Measurements from ENCODE around the gene MYO5A. TPM values are rescaled to one million over a fixed set of nuclear protein-coding genes. Genes with fewer than 3 reads are reported as not detected.

The MYO5A gene
- polyA plus RNA-seq, 3 donors: 6.9 to 33.5 (median 16.6) TPM

DNA sequence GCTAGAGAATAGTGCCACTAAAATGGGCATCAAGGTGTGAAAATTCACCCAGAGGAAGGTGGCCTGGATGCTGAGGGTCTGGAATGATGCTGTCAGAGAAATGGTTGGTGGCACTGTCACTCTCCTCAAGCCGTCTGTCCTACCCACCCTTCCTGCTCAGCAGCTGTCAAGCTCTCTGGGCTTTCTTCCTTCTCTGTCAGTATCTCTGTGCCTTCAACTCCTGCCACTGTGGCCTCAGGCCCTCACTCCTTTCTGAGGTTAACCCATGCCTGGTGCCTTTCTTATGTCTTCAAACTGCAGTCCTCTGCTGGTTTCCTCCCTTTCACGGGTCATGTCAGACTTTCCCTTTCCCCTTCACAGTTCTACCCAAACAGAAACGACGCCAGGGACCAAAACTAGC is 237.5 kb downstream of the MYO5A start:
- H3K27me3 ChIP-seq (ENCODE audit: control insufficient read depth in 2 of 2, insufficient read depth in 2 of 2, low read length in 2 of 2): peaks cover 20 to 26% of the 10 kb centered on the region in 2 donors
- no CpG with 5 or more reads among the region's 4 CpGs for WGBS (ENCODE audit: insufficient coverage)
- no peak overlapping the region for H3K27ac ChIP-seq (ENCODE audit: low read depth in 1 of 2, low read length in 2 of 2)
- intact Hi-C loops (cut with micrococcal nuclease): no loop called here
- H2AFZ ChIP-seq (ENCODE audit: insufficient read depth, low read depth, low read length, poor library complexity, severe bottlenecking): no peak overlapping the region
- H3K9me3 ChIP-seq (replicated peaks in 1 of 2; ENCODE audit: control insufficient read depth in 1 of 2, insufficient read depth in 1 of 2, low read length in 2 of 2): no peaks in the 10 kb centered on the region
- H3K36me3 ChIP-seq (replicated peaks in 1 of 2; ENCODE audit: control insufficient read depth in 1 of 2, insufficient read depth in 2 of 2, low read length in 2 of 2): no peaks in the 10 kb centered on the region
- Mint-ChIP-seq H3K4me3 (no peak overlapping the region), H3K36me3 (no peaks in the 10 kb centered on the region), H3K27ac (no peak overlapping the region), H3K4me1 (peaks cover 29% of the 10 kb centered on the region), H3K9me3 (peaks cover 0 to 2% (median 0%) of the 10 kb centered on the region in 7 donors), H3K27me3 (ENCODE audit: low read depth in 3 of 3) (peaks cover 27 to 34% (median 33%) of the 10 kb centered on the region in 3 donors)
- H3K4me2 ChIP-seq (replicated peaks; ENCODE audit: extremely low read depth, low read length, poor library complexity, severe bottlenecking): no peak overlapping the region
- H3K79me2 ChIP-seq (ENCODE audit: insufficient read depth, low read length): no peaks in the 10 kb centered on the region
- H3K9ac ChIP-seq (ENCODE audit: insufficient read depth, low read length, poor library complexity, severe bottlenecking): no peak overlapping the region
- peaks cover 21 to 31% of the 10 kb centered on the region in 2 donors for H3K4me1 ChIP-seq (ENCODE audit: control insufficient read depth in 1 of 2, insufficient read depth in 2 of 2, low read length in 2 of 2)
- TF ChIP-seq, protein P1, sequence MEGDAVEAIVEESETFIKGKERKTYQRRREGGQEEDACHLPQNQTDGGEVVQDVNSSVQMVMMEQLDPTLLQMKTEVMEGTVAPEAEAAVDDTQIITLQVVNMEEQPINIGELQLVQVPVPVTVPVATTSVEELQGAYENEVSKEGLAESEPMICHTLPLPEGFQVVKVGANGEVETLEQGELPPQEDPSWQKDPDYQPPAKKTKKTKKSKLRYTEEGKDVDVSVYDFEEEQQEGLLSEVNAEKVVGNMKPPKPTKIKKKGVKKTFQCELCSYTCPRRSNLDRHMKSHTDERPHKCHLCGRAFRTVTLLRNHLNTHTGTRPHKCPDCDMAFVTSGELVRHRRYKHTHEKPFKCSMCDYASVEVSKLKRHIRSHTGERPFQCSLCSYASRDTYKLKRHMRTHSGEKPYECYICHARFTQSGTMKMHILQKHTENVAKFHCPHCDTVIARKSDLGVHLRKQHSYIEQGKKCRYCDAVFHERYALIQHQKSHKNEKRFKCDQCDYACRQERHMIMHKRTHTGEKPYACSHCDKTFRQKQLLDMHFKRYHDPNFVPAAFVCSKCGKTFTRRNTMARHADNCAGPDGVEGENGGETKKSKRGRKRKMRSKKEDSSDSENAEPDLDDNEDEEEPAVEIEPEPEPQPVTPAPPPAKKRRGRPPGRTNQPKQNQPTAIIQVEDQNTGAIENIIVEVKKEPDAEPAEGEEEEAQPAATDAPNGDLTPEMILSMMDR (IDR thresholded peaks at IDR 0.05): no peak
- no peak overlapping the region for H3K4me3 ChIP-seq (replicated peaks in 1 of 3; ENCODE audit: low read depth in 2 of 3, low read length in 3 of 3)
- no peaks in the 10 kb centered on the region for H4K20me1 ChIP-seq (ENCODE audit: insufficient read depth, low read length)
- DNase-seq: no peak

- H3K9ac ChIP-seq (ENCODE audit: insufficient read depth, low read length, poor library complexity, severe bottlenecking): no peak overlapping the region
- H3K27ac Mint-ChIP-seq: no peak overlapping the region
- peaks cover 16 to 21% of the 10 kb centered on the region in 2 donors for H3K27me3 ChIP-seq (ENCODE audit: control insufficient read depth in 2 of 2, insufficient read depth in 2 of 2, low read length in 2 of 2)
- peaks cover 28% of the 10 kb centered on the region for H3K4me1 Mint-ChIP-seq
- intact Hi-C loops (cut with micrococcal nuclease): no loop called here
- no peaks in the 10 kb centered on the region for H3K36me3 ChIP-seq (replicated peaks in 1 of 2; ENCODE audit: control insufficient read depth in 1 of 2, insufficient read depth in 2 of 2, low read length in 2 of 2)
- H4K20me1 ChIP-seq (ENCODE audit: insufficient read depth, low read length): no peaks in the 10 kb centered on the region
- DNase-seq: no peak
- no peaks in the 10 kb centered on the region for H3K79me2 ChIP-seq (ENCODE audit: insufficient read depth, low read length)
- H3K4me3 Mint-ChIP-seq: no peak overlapping the region
- H3K9me3 ChIP-seq (replicated peaks in 1 of 2; ENCODE audit: control insufficient read depth in 1 of 2, insufficient read depth in 1 of 2, low read length in 2 of 2): no peaks in the 10 kb centered on the region
- H3K4me2 ChIP-seq (replicated peaks; ENCODE audit: extremely low read depth, low read length, poor library complexity, severe bottlenecking): no peak overlapping the region
- H3K4me1 ChIP-seq (ENCODE audit: control insufficient read depth in 1 of 2, insufficient read depth in 2 of 2, low read length in 2 of 2): peaks cover 20 to 29% of the 10 kb centered on the region in 2 donors
- peaks cover 0 to 2% (median under 1%) of the 10 kb centered on the region in 7 donors for H3K9me3 Mint-ChIP-seq
- no peak overlapping the region for H3K4me3 ChIP-seq (replicated peaks in 1 of 3; ENCODE audit: low read depth in 2 of 3, low read length in 3 of 3)
- H3K27ac ChIP-seq (ENCODE audit: low read depth in 1 of 2, low read length in 2 of 2): no peak overlapping the region
- 100% methylated on average over 1 of the region's 3 CpGs for WGBS (ENCODE audit: insufficient coverage)
- no peaks in the 10 kb centered on the region for H3K36me3 Mint-ChIP-seq
- TF ChIP-seq, protein P1 (IDR thresholded peaks at IDR 0.05): no peak
- peaks cover 24 to 30% (median 30%) of the 10 kb centered on the region in 3 donors for H3K27me3 Mint-ChIP-seq (ENCODE audit: low read depth in 3 of 3)
- H2AFZ ChIP-seq (ENCODE audit: insufficient read depth, low read depth, low read length, poor library complexity, severe bottlenecking): no peak overlapping the region
These were observed 237.9 kb downstream of the MYO5A start for GRCh38 chr15:52290800-52291199.
